Neural progenitor cell (in vitro differentiated cells): Measurements from ENCODE around the gene ELFN1. TPM values are rescaled to one million over a fixed set of nuclear protein-coding genes. Genes with fewer than 3 reads are reported as not detected.

Experiments used
- DNase-seq: peaks from one replicate; pipeline ENCODE4 v3.0.0-alpha.2; 2016; ENCODE audit warnings: low spot score
- H2AFZ ChIP-seq: fragments of 200-600 bp; sonication (generic); replicated peaks from 2 replicates; pipeline ENCODE4 v1.6.1; 2016; ENCODE audit warnings: antibody characterized with exemption
- H3F3A ChIP-seq: fragments of 200-600 bp; sonication (generic); 2 replicates; pipeline ENCODE4 v1.6.1; 2016; ENCODE audit warnings: antibody characterized with exemption, low read depth
- H3K27ac ChIP-seq: fragments of 200-600 bp; sonication (generic); 2 replicates; pipeline ENCODE4 v1.5.1; 2016; ENCODE audit warnings: mild to moderate bottlenecking
- H3K27me3 ChIP-seq: fragments of 200-600 bp; sonication (generic); 2 replicates; pipeline ENCODE4 v1.6.1; 2016; ENCODE audit warnings: mild to moderate bottlenecking, moderate library complexity
- H3K36me3 ChIP-seq: fragments of 200-600 bp; sonication (generic); 2 replicates; pipeline ENCODE4 v1.5.1; 2016
- H3K4me1 ChIP-seq: fragments of 200-600 bp; sonication (generic); 2 replicates; pipeline ENCODE4 v1.6.1; 2016; ENCODE audit warnings: mixed run types
- H3K4me2 ChIP-seq: fragments of 200-600 bp; sonication (generic); 2 replicates; pipeline ENCODE4 v1.6.1; 2016
- H3K4me3 ChIP-seq: fragments of 200-600 bp; sonication (generic); 2 replicates; pipeline ENCODE4 v1.5.1; 2016
- H3K79me2 ChIP-seq: fragments of 200-600 bp; sonication (generic); 2 replicates; pipeline ENCODE4 v1.6.1; 2016; ENCODE audit warnings: low read depth
- H3K9ac ChIP-seq: fragments of 200-600 bp; sonication (generic); 2 replicates; pipeline ENCODE4 v1.6.1; 2016
- H3K9me3 ChIP-seq: fragments of 200-600 bp; sonication (generic); 2 replicates; pipeline ENCODE4 v1.5.1; 2016; ENCODE audit warnings: low read depth
- H4K20me1 ChIP-seq: fragments of 200-600 bp; sonication (generic); 2 replicates; pipeline ENCODE4 v1.6.1; 2016; ENCODE audit warnings: low read depth
- H3K27ac Mint-ChIP-seq: 3 replicates; pipeline ENCODE4 v1.8.0; 2021; ENCODE audit warnings: mixed read lengths
- H3K27me3 Mint-ChIP-seq: 2 replicates; pipeline ENCODE4 v1.8.0; 2022; ENCODE audit warnings: low read depth, mild to moderate bottlenecking, inconsistent platforms, moderate library complexity, mixed read lengths; ENCODE audit not compliant: insufficient read depth
- H3K36me3 Mint-ChIP-seq: 3 replicates; pipeline ENCODE4 v1.8.0; 2021; ENCODE audit warnings: mixed read lengths
- H3K4me1 Mint-ChIP-seq: 3 replicates; pipeline ENCODE4 v1.8.0; 2021; ENCODE audit warnings: mixed read lengths
- H3K4me3 Mint-ChIP-seq: 3 replicates; pipeline ENCODE4 v1.8.0; 2021; ENCODE audit warnings: mild to moderate bottlenecking, moderate library complexity, mixed read lengths
- H3K9me3 Mint-ChIP-seq: 3 replicates; pipeline ENCODE4 v1.8.0; 2020; ENCODE audit warnings: mixed read lengths
- EZH2 ChIP-seq: fragments of 200-600 bp; sonication (generic); IDR thresholded peaks from 2 replicates; pipeline ENCODE4 v1.6.1; 2017; ENCODE audit warnings: antibody characterized with exemption, mild to moderate bottlenecking, moderate library complexity
- EZH2phosphoT487 ChIP-seq: fragments of 200-600 bp; sonication (generic); IDR thresholded peaks from 2 replicates; pipeline ENCODE4 v1.6.1; 2017; ENCODE audit warnings: antibody characterized with exemption
- total RNA-seq: library from RNA; depleted of rRNA; stranded (reverse); fragments of >200 nt; gene quantifications from 2 replicates; pipeline ENCODE4 v1.2.3, GENCODE V29; 2015; ENCODE audit warnings: low replicate concordance
- TF ChIP-seq, protein P1 (sequence below): fragments of 200-600 bp; sonication (generic); IDR thresholded peaks from 2 replicates; pipeline ENCODE4 v1.5.1; 2017; ENCODE audit warnings: antibody characterized with exemption, mild to moderate bottlenecking

The ELFN1 gene
- total RNA-seq, 1 donor from 2014 or later, result 2.2 TPM

DNA sequence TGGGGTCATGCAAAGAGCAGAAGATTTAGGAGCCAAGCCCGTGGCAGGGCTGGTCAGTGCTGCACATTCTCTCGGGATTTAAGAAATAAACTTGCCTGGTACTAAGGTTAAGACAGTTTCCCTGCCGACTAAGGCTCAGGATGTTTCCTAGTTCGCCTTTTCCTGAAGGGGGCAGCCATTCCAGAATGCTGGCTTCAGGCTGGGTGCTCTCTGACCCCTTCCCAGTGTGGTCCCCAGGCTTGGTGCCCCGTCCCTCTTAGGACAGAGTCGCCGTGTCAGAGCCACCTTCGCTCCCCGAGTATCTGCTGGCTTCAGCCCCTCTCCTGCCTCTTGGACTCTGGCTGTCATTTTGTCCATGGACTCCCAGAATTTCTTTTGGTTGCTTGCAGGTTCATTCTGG lies 117.2 kb downstream of the ELFN1 start:
- Histone ChIP-seq H4K20me1 (no peaks in the 10 kb centered on the region), H3K9ac (no peak overlapping the region), H2AFZ (no peak overlapping the region), H3K36me3 (no peaks in the 10 kb centered on the region), H3K9me3 (no peaks in the 10 kb centered on the region), H3K79me2 (no peaks in the 10 kb centered on the region), H3K4me3 (no peak overlapping the region), H3F3A (no peaks in the 10 kb centered on the region), H3K4me2 (no peak overlapping the region), H3K27ac (no peak overlapping the region), H3K27me3 (no peaks in the 10 kb centered on the region), H3K4me1 (no peaks in the 10 kb centered on the region)
- H3K27ac Mint-ChIP-seq, result no peak overlapping the region
- H3K4me1 Mint-ChIP-seq, result no peaks in the 10 kb centered on the region
- no peak for DNase-seq
- peaks cover 4% of the 10 kb centered on the region for H3K36me3 Mint-ChIP-seq
- H3K27me3 Mint-ChIP-seq, result no peaks in the 10 kb centered on the region
- TF ChIP-seq EZH2phosphoT487 (no peak), EZH2 (no peak)
- TF ChIP-seq, protein P1, sequence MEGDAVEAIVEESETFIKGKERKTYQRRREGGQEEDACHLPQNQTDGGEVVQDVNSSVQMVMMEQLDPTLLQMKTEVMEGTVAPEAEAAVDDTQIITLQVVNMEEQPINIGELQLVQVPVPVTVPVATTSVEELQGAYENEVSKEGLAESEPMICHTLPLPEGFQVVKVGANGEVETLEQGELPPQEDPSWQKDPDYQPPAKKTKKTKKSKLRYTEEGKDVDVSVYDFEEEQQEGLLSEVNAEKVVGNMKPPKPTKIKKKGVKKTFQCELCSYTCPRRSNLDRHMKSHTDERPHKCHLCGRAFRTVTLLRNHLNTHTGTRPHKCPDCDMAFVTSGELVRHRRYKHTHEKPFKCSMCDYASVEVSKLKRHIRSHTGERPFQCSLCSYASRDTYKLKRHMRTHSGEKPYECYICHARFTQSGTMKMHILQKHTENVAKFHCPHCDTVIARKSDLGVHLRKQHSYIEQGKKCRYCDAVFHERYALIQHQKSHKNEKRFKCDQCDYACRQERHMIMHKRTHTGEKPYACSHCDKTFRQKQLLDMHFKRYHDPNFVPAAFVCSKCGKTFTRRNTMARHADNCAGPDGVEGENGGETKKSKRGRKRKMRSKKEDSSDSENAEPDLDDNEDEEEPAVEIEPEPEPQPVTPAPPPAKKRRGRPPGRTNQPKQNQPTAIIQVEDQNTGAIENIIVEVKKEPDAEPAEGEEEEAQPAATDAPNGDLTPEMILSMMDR, result no peak
- no peak overlapping the region for H3K4me3 Mint-ChIP-seq
- peaks cover 16% of the 10 kb centered on the region for H3K9me3 Mint-ChIP-seq

DNA sequence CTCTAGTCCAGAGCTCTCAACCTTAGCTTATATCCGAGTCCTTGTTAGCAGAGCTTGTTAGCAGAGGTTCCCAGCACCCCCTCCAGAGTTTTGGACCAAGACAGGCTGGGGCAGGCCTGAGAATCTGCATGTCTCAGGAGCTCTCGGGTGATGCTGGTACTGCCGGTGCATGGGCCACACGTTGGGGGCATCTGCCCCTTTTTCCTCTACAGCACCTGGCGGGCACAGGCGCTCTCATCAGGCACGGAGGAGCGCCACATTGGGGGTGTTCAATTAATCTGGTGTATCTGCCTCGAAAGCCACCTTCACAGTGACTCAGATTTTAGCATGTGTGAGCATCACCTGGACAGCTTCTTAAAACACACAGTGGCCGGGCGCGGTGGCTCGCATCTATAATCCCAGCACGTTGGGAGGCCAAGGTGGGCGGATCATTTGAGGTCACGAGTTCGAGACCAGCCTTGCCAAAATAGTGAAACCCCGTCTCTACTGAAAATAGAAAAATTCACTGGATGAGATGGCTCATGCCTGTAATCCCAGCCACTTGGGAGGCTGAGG lies 117.7 kb downstream of the ELFN1 start:
- no peak overlapping the region for H3K27ac Mint-ChIP-seq
- H3K4me1 ChIP-seq, result no peaks in the 10 kb centered on the region

DNA sequence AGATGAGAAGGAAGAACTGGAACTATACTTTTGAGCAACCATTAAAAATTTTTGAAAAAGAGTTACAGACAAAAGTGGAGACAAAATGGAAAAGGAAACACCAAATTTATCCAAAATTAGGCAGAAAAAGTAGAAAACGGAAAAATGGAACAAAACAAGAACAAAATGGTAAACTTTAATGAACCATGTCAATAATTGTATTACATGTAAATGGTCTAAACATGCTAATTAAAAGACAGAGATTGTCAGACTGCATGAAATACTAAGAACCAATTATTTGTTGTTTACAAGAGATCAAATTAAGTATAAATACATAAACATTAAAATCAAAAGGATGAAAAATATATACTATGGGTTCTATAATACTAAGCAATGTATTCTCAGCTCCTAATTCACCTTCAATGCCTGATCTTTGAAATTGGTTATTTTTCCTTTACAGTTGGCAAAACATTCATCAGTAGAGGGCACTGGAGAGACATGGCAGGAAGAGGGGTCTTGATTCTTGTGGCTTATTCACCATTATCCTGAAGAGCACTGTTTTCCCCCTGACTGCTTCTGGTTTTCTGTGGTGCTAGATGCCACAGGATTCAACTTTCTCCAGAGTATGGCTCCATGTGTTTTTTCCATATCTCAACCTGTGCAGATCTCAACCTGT lies 124.9 kb downstream of the ELFN1 start:
- Histone ChIP-seq H3F3A (no peaks in the 10 kb centered on the region), H2AFZ (no peak overlapping the region), H3K27ac (no peak overlapping the region), H3K79me2 (no peaks in the 10 kb centered on the region), H3K9ac (no peak overlapping the region), H3K27me3 (no peaks in the 10 kb centered on the region), H3K9me3 (peaks cover 8% of the 10 kb centered on the region), H3K36me3 (no peaks in the 10 kb centered on the region), H3K4me1 (no peaks in the 10 kb centered on the region), H4K20me1 (no peaks in the 10 kb centered on the region), H3K4me2 (no peak overlapping the region), H3K4me3 (no peak overlapping the region)
- Mint-ChIP-seq H3K4me3 (no peak overlapping the region), H3K36me3 (no peaks in the 10 kb centered on the region), H3K27me3 (peaks cover 1% of the 10 kb centered on the region), H3K9me3 (peaks cover 25% of the 10 kb centered on the region), H3K4me1 (no peaks in the 10 kb centered on the region), H3K27ac (no peak overlapping the region)
- DNase-seq, result no peak
- no peak for TF ChIP-seq EZH2
- TF ChIP-seq EZH2phosphoT487, result no peak
- TF ChIP-seq, protein P1, result peak; percentile 39

More for the DNA sequence above, 117.7 kb downstream of the ELFN1 start:
- Mint-ChIP-seq H3K9me3 (peaks cover 16% of the 10 kb centered on the region), H3K4me3 (no peak overlapping the region), H3K36me3 (peaks cover 4% of the 10 kb centered on the region), H3K4me1 (no peaks in the 10 kb centered on the region), H3K27me3 (no peaks in the 10 kb centered on the region)
- H4K20me1 ChIP-seq, result no peaks in the 10 kb centered on the region
- no peaks in the 10 kb centered on the region for H3K9me3 ChIP-seq
- H2AFZ ChIP-seq, result no peak overlapping the region
- no peaks in the 10 kb centered on the region for H3K27me3 ChIP-seq
- TF ChIP-seq, protein P1, result no peak
- TF ChIP-seq EZH2 (no peak), EZH2phosphoT487 (no peak)
- H3F3A ChIP-seq, result no peaks in the 10 kb centered on the region
- no peaks in the 10 kb centered on the region for H3K36me3 ChIP-seq
- no peak overlapping the region for H3K27ac ChIP-seq
- H3K79me2 ChIP-seq, result no peaks in the 10 kb centered on the region
- no peak overlapping the region for H3K4me2 ChIP-seq
- H3K4me3 ChIP-seq, result no peak overlapping the region
- no peak for DNase-seq
- no peak overlapping the region for H3K9ac ChIP-seq

Other genes with a start within 250 kb of the ELFN1 start
- 6.0 and 22.7 TPM in 2 replicates for gene MICALL2, start 210.8 kb upstream of the ELFN1 start, total RNA-seq
- gene INTS1, start 165.9 kb upstream of the ELFN1 start, total RNA-seq, result 16.5 and 76.7 TPM in 2 replicates
- gene MAFK, start 139.6 kb upstream of the ELFN1 start, total RNA-seq, result 4.3 and 4.7 TPM in 2 replicates
- 0.17 and 0.22 TPM in 2 replicates for gene TMEM184A, start 114.1 kb upstream of the ELFN1 start, total RNA-seq
- gene PSMG3, start 100.2 kb upstream of the ELFN1 start, total RNA-seq, result 31.1 and 50.3 TPM in 2 replicates